Smooth muscle cell (in vitro differentiated cells): ENCODE results near the gene XPA. TPM values are rescaled to one million over a fixed set of nuclear protein-coding genes. Genes with fewer than 3 reads are reported as not detected.

Experiments
- DNase-seq: peaks from one replicate; lab custom pipeline; 2025; ENCODE audit not compliant: unreplicated experiment; lab: John Stamatoyannopoulos, UW
- H2AFZ ChIP-seq: fragments of 200-600 bp; sonication (generic); 2 replicates; pipeline ENCODE4 v1.6.0; 2016; ENCODE audit warnings: antibody characterized with exemption, low read depth, mild to moderate bottlenecking
- H3F3A ChIP-seq: fragments of 200-600 bp; sonication (generic); 2 replicates; pipeline ENCODE4 v1.6.0; 2017; ENCODE audit warnings: antibody characterized with exemption, low read depth
- H3K27ac ChIP-seq: fragments of 200-600 bp; sonication (generic); 2 replicates; pipeline ENCODE4 v1.5.1; 2016; ENCODE audit warnings: low read depth, mild to moderate bottlenecking
- H3K27me3 ChIP-seq: fragments of 200-600 bp; sonication (generic); 2 replicates; pipeline ENCODE4 v1.6.1; 2016; ENCODE audit warnings: low read depth, mild to moderate bottlenecking
- H3K36me3 ChIP-seq: fragments of 200-600 bp; sonication (generic); 2 replicates; pipeline ENCODE4 v1.5.1; 2016; ENCODE audit warnings: low read depth
- H3K4me1 ChIP-seq: fragments of 200-600 bp; sonication (generic); 2 replicates; pipeline ENCODE4 v1.5.1; 2016; ENCODE audit warnings: low read depth
- H3K4me2 ChIP-seq: fragments of 200-600 bp; sonication (generic); 2 replicates; pipeline ENCODE4 v1.6.0; 2016; ENCODE audit warnings: mild to moderate bottlenecking
- H3K4me3 ChIP-seq: fragments of 200-600 bp; sonication (generic); 2 replicates; pipeline ENCODE4 v1.5.1; 2016; ENCODE audit warnings: mild to moderate bottlenecking
- H3K79me2 ChIP-seq: fragments of 200-600 bp; sonication (generic); 2 replicates; pipeline ENCODE4 v1.6.0; 2016; ENCODE audit warnings: low read depth, mild to moderate bottlenecking
- H3K9ac ChIP-seq: fragments of 200-600 bp; sonication (generic); 2 replicates; pipeline ENCODE4 v1.6.0; 2016; ENCODE audit warnings: low read depth
- H3K9me3 ChIP-seq: fragments of 200-600 bp; sonication (generic); replicated peaks from 2 replicates; pipeline ENCODE4 v1.5.1; 2016; ENCODE audit warnings: low read depth
- H4K20me1 ChIP-seq: fragments of 200-600 bp; sonication (generic); 2 replicates; pipeline ENCODE4 v1.6.0; 2016; ENCODE audit warnings: low read depth
- CTCF ChIP-seq: fragments of 200-600 bp; sonication (generic); IDR thresholded peaks from 2 replicates; pipeline ENCODE4 v1.5.1; 2017; ENCODE audit warnings: borderline replicate concordance, mild to moderate bottlenecking, antibody characterized with exemption; ENCODE audit not compliant: insufficient read depth, poor library complexity, severe bottlenecking
- WGBS: methylation state at CpG from one replicate; pipeline ENCODE4 v1.1.7; 2016; ENCODE audit warnings: low lambda C conversion rate; 5-methylcytosine and 5-hydroxymethylcytosine counted together
- polyA plus RNA-seq: library from polyadenylated mRNA; unstranded; fragments of >200 nt; fragmentation: Nextera tagmentation; extraction: Ambion mirVana; gene quantifications from 2 replicates; pipeline ENCODE4 v1.2.1, GENCODE V29; 2016
- total RNA-seq: library from RNA; depleted of rRNA; stranded (reverse); fragments of >200 nt; gene quantifications from 2 replicates; pipeline ENCODE4 v1.2.3, GENCODE V29; 2014

Gene XPA
- total and polyA plus RNA-seq, 2 experiments from 2014 or later: 7.5 to 9.7 TPM

- no peaks in the 10 kb centered on the region for H3K4me1 ChIP-seq
- H2AFZ ChIP-seq: no peak overlapping the region
- H3K27me3 ChIP-seq: no peaks in the 10 kb centered on the region
- H3K27ac ChIP-seq: no peak overlapping the region
- H3F3A ChIP-seq: no peaks in the 10 kb centered on the region
- DNase-seq: no peak
- WGBS: 97% methylated on average over 5 of the region's 5 CpGs
- peaks cover 12% of the 10 kb centered on the region for H4K20me1 ChIP-seq
- TF ChIP-seq CTCF: no peak
- no peak overlapping the region for H3K4me2 ChIP-seq
- peaks cover 33% of the 10 kb centered on the region for H3K36me3 ChIP-seq
- H3K79me2 ChIP-seq: no peaks in the 10 kb centered on the region
- H3K4me3 ChIP-seq: no peak overlapping the region
- no peak overlapping the region for H3K9ac ChIP-seq
- H3K9me3 ChIP-seq: no peaks in the 10 kb centered on the region
These were observed 49.1 kb downstream of the XPA start for GRCh38 chr9:97647996-97648395.

DNA sequence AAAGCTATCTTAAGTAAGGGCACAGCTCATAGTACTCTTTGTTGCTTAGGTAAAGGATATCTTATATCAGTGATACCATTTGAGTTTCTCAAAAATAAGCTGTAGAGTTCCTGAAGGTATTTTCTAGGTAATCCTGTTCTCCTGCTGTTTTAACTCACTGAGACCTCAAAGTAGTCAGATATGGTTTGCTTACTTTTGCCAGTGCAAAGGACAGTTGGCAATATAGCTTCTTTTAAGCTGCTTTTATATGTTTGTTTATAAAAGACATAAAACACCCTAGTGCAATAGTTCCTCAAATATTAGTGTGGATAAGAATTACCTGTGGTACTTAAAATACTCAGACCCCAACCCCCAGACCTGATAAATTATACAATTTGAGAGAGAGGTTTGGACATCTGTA, 51.4 kb downstream of the XPA start:
- H3F3A ChIP-seq: no peaks in the 10 kb centered on the region
- H3K27me3 ChIP-seq: no peaks in the 10 kb centered on the region
- H4K20me1 ChIP-seq: peaks cover 20% of the 10 kb centered on the region
- H3K4me3 ChIP-seq: no peak overlapping the region
- DNase-seq: no peak
- H3K4me2 ChIP-seq: no peak overlapping the region
- no peak overlapping the region for H3K27ac ChIP-seq
- H2AFZ ChIP-seq: no peak overlapping the region
- no peaks in the 10 kb centered on the region for H3K4me1 ChIP-seq
- H3K9me3 ChIP-seq: no peaks in the 10 kb centered on the region
- TF ChIP-seq CTCF: no peak
- peaks cover 11% of the 10 kb centered on the region for H3K79me2 ChIP-seq
- H3K36me3 ChIP-seq: peaks cover 34% of the 10 kb centered on the region
- no peak overlapping the region for H3K9ac ChIP-seq

GRCh38 chr9:97640325-97640724, 56.8 kb downstream of the XPA start:
- Histone ChIP-seq H3K4me2 (no peak overlapping the region), H3K27ac (no peak overlapping the region), H4K20me1 (peaks cover 63% of the 10 kb centered on the region), H3K79me2 (peaks cover 64% of the 10 kb centered on the region), H3K4me1 (peaks cover 15% of the 10 kb centered on the region), H3F3A (no peaks in the 10 kb centered on the region), H3K36me3 (peaks cover 11% of the 10 kb centered on the region), H3K9ac (no peak overlapping the region), H2AFZ (no peak overlapping the region), H3K4me3 (no peak overlapping the region), H3K27me3 (no peaks in the 10 kb centered on the region), H3K9me3 (no peaks in the 10 kb centered on the region)
- WGBS: 90% methylated on average over 2 of the region's 2 CpGs
- TF ChIP-seq CTCF: no peak
- DNase-seq: no peak

DNA sequence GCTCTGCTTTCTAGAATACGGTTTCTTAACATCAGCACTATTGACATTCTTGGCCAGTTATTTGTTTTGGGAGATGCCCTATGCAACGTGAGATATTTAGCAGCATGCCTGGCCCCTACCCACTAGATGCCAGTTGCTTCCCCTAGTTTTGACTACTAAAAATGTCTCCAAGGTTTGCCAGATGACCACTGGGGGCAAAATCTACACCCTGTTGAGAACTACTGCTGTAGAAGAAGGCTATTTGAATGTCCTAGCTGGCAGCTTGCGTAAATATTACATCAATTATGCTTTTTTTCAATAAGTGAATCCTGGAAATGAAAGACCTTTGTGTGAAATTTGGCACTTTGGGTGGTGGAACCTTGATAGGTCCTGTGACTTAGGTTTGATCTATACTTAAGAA, 58.5 kb downstream of the XPA start:
- Histone ChIP-seq H3K4me3 (no peak overlapping the region), H3F3A (peaks cover 7% of the 10 kb centered on the region), H3K4me2 (no peak overlapping the region), H3K9ac (no peak overlapping the region), H3K36me3 (peaks cover 11% of the 10 kb centered on the region), H4K20me1 (peaks cover 71% of the 10 kb centered on the region), H3K4me1 (peaks cover 26% of the 10 kb centered on the region), H2AFZ (no peak overlapping the region), H3K27ac (no peak overlapping the region), H3K27me3 (no peaks in the 10 kb centered on the region), H3K79me2 (peaks cover 79% of the 10 kb centered on the region), H3K9me3 (no peaks in the 10 kb centered on the region)
- TF ChIP-seq CTCF: no peak
- WGBS: 88% methylated on average over 3 of the region's 3 CpGs
- no peak for DNase-seq
